C4-2B (cell line): ENCODE measurements around the gene ADARB2.

Experiments used
- ZFX ChIP-seq: fragments of 450-650 bp; IDR thresholded peaks from 2 replicates; pipeline ENCODE4 v1.6.1; 2017
- TF ChIP-seq, protein P1 (sequence below): fragments of 450-650 bp; conservative IDR thresholded peaks from 2 replicates; pipeline ENCODE4 v1.5.1; 2017; ENCODE audit warnings: mild to moderate bottlenecking

DNA sequence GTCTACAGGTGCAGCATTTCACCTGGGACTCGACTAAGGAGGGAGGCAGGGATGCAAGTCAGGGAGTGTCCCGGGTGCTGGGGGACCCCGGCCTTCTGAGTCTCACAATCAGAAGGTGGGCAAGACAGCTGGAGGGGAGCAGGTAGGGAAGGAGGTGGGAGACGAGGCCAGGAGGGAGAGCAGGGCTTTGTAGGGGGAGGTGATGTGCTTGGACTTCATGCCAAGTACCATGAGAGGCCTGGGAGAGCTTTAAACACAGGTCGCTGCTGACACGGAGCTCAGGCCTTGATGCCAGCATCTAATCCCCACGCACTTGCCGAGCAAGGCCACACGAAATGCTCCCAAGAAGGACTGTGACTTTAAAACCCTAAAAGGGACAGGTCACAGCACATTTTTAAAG lies 244.7 kb downstream of the ADARB2 start:
- TF ChIP-seq, protein P1, sequence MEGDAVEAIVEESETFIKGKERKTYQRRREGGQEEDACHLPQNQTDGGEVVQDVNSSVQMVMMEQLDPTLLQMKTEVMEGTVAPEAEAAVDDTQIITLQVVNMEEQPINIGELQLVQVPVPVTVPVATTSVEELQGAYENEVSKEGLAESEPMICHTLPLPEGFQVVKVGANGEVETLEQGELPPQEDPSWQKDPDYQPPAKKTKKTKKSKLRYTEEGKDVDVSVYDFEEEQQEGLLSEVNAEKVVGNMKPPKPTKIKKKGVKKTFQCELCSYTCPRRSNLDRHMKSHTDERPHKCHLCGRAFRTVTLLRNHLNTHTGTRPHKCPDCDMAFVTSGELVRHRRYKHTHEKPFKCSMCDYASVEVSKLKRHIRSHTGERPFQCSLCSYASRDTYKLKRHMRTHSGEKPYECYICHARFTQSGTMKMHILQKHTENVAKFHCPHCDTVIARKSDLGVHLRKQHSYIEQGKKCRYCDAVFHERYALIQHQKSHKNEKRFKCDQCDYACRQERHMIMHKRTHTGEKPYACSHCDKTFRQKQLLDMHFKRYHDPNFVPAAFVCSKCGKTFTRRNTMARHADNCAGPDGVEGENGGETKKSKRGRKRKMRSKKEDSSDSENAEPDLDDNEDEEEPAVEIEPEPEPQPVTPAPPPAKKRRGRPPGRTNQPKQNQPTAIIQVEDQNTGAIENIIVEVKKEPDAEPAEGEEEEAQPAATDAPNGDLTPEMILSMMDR, result no peak
- no peak for TF ChIP-seq ZFX
